Pulmonary artery endothelial cell (primary cell): ENCODE results near the gene ZNF219. TPM values are rescaled to one million over a fixed set of nuclear protein-coding genes. Genes with fewer than 3 reads are reported as not detected.
"Not testable (repeated sequence)": the region's sequence is repeated elsewhere in the genome, so short reads cannot be mapped to it uniquely, and the experiment has no call there.

Source experiments
- DNase-seq: peaks from one replicate; pipeline ENCODE4 v3.0.0-alpha.2; 2011; ENCODE audit warnings: low read depth, low spot score
- total RNA-seq: library from RNA; depleted of rRNA; stranded (reverse); fragments of >200 nt; gene quantifications from 2 replicates; pipeline ENCODE4 v1.2.3, GENCODE V29; 2014

ZNF219 gene
- total RNA-seq, 1 donor from 2014 or later: 4.2 TPM

- no peak for DNase-seq
Observed at GRCh38 chr14:21047378-21047781, 51.1 kb downstream of the ZNF219 start.

- no peak for DNase-seq
Observed at GRCh38 chr14:21043974-21044618, 54.4 kb downstream of the ZNF219 start.

- no peak for DNase-seq
Observed at GRCh38 chr14:21043387-21043973, 55.0 kb downstream of the ZNF219 start.

GRCh38 chr14:21042918-21043317, 55.5 kb downstream of the ZNF219 start:
- no peak for DNase-seq

- no peak for DNase-seq
Observed at GRCh38 chr14:21041676-21042433, 56.6 kb downstream of the ZNF219 start, which contains the start of gene RNASE7. RNASE7 (plus strand) TSS chr14:21042362; CDS start chr14:21042993, 631 bp downstream.

- not testable (repeated sequence) for DNase-seq
Observed at GRCh38 chr14:21040941-21041340, 57.5 kb downstream of the ZNF219 start.

- no peak for DNase-seq
Observed at GRCh38 chr14:21040370-21040925, 58.0 kb downstream of the ZNF219 start.

Other genes starting within 250 kb of the ZNF219 start
- gene RNASE3, start 207.3 kb downstream of the ZNF219 start, total RNA-seq: not detected in 2 replicates
- gene RNASE2, start 143.2 kb downstream of the ZNF219 start, total RNA-seq: not detected in 2 replicates
- 31.9 and 33.2 TPM in 2 replicates for gene METTL17, start 108.7 kb downstream of the ZNF219 start, total RNA-seq
- not detected in 2 replicates for gene SLC39A2, start 99.4 kb downstream of the ZNF219 start, total RNA-seq
- 0.11 and 0.13 TPM in 2 replicates for gene NDRG2, start 73.6 kb downstream of the ZNF219 start, total RNA-seq
- gene TPPP2, start 68.4 kb downstream of the ZNF219 start, total RNA-seq: not detected in 2 replicates
- gene RNASE13, start 63.8 kb downstream of the ZNF219 start, total RNA-seq: not detected in 2 replicates
- not detected in 2 replicates for gene RNASE7, start 56.3 kb downstream of the ZNF219 start, total RNA-seq
- gene RNASE8, start 40.8 kb downstream of the ZNF219 start, total RNA-seq: not detected in 2 replicates
- gene ARHGEF40, start 28.4 kb downstream of the ZNF219 start, total RNA-seq: 4.1 and 6.2 TPM in 2 replicates
- not detected in 2 replicates for gene TMEM253, start 2.4 kb upstream of the ZNF219 start, total RNA-seq
- gene OR5AU1, start 57.4 kb upstream of the ZNF219 start, total RNA-seq: not detected in 2 replicates
- 905 and 1,085 TPM in 2 replicates for gene HNRNPC, start 170.8 kb upstream of the ZNF219 start, total RNA-seq
- gene RPGRIP1, start 181.4 kb upstream of the ZNF219 start, total RNA-seq: not detected in 2 replicates